GM12801 (cell line): Measurements from ENCODE around the gene SPINT3.

ENCODE experiments used
- TF ChIP-seq, protein P1 (sequence below): IDR thresholded peaks from one replicate; pipeline ENCODE4 v1.5.1; 2011; ENCODE audit warnings: control low read depth; ENCODE audit not compliant: insufficient read length; ENCODE audit errors: extremely low read depth

The SPINT3 gene, protein sequence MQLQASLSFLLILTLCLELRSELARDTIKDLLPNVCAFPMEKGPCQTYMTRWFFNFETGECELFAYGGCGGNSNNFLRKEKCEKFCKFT

DNA sequence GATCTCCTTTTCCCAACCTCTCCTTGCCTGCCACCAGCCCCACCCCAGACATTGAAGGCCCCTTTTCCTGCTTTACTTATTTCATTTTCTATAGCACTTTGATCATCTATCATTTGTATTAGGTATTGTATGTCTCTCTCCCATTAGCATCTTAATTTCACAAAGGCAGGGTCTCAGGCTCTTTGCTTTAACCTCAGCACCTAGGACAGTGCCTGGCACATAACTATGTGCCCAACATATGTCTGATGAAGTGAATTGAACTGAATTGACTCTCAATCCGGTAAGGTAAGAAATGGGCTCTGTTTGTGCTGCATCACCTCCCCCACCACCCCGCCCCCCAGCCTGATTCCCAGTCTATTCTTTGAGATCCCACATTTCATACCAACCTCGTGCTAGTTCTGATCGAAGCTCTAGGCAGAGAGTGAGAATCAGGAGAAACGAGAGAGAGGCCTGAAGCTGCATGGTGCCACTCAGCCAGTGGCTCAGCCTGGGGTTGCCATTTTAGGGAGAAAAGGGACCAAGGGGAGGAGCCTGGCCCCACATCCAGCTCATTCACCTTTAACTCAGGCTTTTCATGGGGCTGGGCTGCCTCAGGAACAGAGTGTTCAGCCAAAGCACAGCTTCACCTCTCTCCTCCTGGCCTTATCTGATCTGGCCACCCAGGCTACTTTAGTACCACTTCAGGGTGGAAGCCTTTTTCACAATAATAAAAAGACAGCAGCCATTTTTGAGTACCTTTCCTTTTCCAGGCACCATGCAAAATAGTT, at the start of gene SPINT3:
Gene SPINT3, minus strand, starts transcription at position 476 of the 767 bp plus-strand sequence. Its CDS starts 14 bp downstream, at position 462.
- TF ChIP-seq, protein P1, sequence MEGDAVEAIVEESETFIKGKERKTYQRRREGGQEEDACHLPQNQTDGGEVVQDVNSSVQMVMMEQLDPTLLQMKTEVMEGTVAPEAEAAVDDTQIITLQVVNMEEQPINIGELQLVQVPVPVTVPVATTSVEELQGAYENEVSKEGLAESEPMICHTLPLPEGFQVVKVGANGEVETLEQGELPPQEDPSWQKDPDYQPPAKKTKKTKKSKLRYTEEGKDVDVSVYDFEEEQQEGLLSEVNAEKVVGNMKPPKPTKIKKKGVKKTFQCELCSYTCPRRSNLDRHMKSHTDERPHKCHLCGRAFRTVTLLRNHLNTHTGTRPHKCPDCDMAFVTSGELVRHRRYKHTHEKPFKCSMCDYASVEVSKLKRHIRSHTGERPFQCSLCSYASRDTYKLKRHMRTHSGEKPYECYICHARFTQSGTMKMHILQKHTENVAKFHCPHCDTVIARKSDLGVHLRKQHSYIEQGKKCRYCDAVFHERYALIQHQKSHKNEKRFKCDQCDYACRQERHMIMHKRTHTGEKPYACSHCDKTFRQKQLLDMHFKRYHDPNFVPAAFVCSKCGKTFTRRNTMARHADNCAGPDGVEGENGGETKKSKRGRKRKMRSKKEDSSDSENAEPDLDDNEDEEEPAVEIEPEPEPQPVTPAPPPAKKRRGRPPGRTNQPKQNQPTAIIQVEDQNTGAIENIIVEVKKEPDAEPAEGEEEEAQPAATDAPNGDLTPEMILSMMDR, result no peak

DNA sequence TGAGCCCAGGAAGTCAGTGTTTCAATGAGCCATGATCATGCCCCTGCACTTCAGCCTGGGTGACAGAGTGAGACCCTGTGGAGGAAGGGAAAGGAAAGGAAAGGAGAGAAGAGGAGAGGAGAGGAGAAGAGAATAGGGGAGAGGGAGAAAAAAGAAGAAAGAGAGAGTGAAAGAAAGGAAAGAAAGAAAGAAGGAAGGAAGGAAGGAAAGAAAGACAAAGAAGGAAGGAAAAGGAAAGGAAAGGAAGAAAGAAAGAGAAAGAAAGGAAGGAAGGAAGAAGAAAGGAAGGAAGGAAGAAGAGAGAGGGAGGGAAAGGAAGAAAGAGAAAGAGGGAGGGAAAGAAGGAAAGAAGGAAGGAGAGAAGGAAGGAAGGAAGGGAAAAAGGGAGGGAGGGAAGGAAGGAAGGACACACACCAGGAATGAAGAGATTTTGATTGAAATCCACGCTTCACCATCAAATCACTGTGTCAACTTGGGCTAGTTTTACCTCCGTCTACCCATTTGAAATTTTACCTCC, 49.4 kb upstream of the SPINT3 start:
- TF ChIP-seq, protein P1, result no peak

DNA sequence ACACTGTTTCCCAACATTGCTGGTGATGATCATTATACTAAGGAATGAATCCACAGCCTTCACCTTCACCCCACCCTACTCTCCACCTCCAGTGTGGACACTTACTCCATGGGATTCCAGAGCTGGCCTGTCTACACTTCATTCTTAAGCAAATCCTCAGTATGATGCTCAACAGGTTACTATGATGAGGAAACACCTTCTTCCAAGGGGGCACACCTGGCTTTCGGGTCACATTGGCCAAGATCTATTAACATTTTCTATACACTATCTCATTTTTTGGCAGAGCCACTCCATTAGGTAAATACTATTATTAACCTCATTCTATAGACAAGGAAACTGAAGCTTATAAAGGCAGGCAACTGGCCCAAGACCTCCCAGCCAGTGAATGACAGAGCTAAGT, 39.8 kb upstream of the SPINT3 start:
- TF ChIP-seq, protein P1, result no peak

DNA sequence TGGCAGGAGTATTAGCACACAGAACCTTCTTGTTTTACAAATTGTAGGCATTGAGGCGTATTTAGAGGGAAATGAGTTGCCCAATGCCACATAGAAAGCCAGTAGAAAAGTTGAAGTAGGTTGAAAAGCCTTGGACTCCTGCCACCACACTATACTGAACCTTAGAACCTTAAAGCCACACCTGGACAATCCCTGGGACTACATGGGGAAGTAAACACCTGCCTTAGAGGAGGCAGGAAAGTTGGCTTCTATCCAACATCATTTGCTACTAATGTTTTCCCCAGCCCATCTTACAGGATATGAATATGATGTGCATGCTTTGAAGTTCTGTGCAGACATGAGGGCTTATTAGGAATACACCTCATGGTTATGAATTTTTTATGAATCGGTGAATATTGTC, 37.0 kb upstream of the SPINT3 start:
- TF ChIP-seq, protein P1, result no peak

DNA sequence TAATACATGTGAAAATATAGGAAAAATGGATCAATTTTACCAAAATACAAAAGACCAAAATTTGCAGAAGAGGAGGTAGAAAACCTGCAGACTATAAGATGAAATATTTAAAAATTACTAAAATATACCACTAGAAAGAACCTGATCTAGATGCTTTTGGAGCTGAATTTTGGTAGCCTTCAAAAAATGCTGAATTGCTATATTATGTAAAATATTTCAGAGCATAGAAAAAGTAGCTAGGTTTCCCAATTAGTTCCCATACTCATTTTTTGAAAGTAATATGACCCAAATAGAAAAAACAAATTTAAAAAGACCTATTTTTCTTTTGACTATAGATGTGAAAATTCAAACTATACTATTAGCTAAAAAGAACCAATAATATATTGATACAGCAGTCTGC, 35.3 kb upstream of the SPINT3 start:
- TF ChIP-seq, protein P1, result no peak

DNA sequence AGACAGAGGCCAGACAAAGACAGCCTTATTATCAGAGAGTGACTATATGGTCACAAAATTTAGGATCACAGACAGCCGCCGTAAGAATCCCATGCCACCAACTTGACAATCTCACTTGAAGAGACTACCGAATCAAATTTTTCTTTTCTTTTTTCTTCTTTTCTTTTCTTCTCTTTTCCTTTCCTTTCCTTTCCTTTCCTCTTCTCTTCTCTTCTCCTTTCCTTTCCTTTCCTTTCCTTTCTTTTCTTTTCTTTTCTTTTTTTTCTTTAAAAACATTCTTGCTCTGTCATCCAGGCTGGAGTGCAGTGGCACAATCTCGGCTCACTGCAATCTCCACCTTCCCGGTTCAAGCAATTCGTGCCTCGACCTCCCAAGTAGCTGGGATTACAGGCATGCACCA, 33.0 kb upstream of the SPINT3 start:
- TF ChIP-seq, protein P1, result no peak

DNA sequence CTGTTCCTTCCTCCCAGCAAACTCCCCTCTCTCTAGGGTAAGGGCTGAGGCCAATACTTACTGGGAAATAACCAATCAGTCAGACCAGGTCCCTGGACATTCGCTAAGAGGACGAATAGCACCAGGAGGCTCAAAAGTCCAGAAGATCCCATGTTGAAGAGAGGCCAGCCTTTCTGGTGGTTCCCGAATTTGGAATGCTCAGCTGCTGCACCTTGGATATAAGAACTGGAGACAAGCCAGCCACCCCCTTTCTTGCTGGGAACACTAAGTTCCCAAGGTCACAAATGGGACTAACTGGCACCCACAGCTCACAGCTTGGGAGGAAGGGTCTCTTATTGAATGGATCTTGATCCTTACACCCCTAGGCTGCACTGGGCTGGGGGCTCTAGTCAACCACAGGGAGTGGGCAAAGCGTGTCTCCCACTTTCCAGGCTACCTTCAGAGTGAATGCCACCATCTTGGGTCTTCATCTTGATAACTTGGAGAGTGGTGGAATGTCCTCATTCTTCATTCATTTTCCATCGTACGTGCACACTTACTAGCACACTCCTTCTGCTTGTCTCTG, 31.9 kb upstream of the SPINT3 start, which contains the start of gene EPPIN:
Gene EPPIN, minus strand, starts transcription at position 196 of the 565 bp plus-strand sequence. Its CDS starts 44 bp downstream, at position 152.
- TF ChIP-seq, protein P1, result no peak
